HG02938 (cell line): Measurements from ENCODE around the gene KLHL41.
A peak's percentile ranks its signal among the peaks of the same experiment; 100 is the strongest.
"Not testable (repeated sequence)": the region's sequence is repeated elsewhere in the genome, so short reads cannot be mapped to it uniquely, and the experiment has no call there.

Experiments used
- ATAC-seq: cut with Tn5 transposase; IDR thresholded peaks from one replicate; pipeline ENCODE4 v1.9.1; 2021; ENCODE audit warnings: mild to moderate bottlenecking, moderate library complexity; ENCODE audit not compliant: unreplicated experiment

KLHL41 gene

DNA sequence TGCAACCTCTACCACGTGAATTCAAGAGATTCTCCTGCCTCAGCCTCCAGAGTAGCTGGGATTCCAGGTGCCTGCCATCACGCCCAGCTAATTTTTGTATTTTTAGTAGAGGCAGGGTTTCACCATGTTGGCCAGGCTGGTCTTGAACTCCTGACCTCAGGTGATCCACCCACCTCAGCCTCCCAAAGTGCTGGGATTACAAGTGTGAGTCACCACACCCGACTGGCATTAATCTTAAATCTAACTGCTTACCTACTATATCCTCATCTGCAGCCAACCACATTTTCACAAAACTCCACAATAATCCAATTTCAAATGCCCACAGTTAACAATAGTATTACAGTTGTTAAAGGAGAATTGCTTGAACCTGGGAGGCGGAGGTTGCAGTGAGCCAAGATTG lies 61.2 kb downstream of the KLHL41 start:
- ATAC-seq, result not testable (repeated sequence)

GRCh38 chr2:169571571-169571970 lies 62.1 kb downstream of the KLHL41 start:
- ATAC-seq, result no peak

- no peak for ATAC-seq
Measured at GRCh38 chr2:169572189-169572588, 62.7 kb downstream of the KLHL41 start.

DNA sequence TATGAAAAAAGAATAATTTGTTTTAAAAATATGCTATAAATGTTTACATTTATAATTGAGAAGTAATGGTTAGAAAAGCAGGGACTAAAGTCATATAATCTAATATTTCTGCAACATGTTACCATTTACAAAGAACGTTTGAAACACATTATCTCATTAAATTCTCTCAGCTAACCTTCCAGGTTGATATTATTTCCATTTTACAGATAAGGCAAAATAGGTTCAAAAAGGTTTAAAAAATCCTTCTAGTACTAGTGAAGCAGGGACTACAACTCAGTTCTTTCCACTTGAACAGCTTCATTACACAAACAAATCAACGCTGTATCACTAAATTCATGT lies 63.3 kb downstream of the KLHL41 start:
- ATAC-seq, result no peak

DNA sequence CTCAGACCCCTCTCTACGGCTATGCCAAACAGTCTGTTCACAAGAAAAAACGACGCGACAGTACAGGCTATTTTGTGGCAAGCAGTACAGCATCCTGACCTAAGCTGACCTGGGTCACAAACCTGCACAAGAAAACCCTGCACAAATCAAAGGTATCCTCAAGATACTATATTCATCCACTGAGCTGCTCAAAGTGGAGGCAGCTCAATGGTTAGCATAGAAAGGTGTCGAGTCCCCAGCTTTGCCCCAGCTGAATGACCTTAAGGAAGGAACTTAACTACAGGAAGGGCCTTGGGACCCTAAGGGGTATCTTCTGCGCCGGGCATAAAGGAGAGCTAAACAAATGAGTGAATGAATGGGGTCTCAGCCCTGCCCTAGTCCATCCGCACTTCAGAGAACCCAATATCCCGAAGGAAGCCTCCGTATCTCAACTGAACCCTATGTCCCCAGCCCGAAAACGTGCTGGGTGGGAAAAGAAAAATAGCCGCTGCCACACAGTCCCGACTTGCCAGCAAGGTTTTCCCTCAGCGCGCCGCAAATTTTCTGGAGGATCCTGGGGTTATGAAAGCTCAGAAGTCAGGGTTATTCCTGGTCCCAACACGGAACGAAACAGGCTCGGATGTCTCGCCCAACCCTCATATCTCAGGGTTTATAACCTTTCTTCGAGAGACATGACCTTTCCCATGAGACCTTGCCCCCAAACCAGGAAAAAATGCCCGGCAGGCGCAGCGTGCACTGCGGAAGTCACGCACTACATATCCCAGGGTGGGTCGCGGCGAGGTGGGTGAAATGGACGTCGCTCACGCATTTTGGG lies 63.9 kb downstream of the KLHL41 start, which contains the start of gene FASTKD1:
Gene FASTKD1, minus strand, starts transcription at position 706 of the 814 bp plus-strand sequence. CDS start 1,836 bp downstream, outside the sequence.
- ATAC-seq, result peak; percentile 99

DNA sequence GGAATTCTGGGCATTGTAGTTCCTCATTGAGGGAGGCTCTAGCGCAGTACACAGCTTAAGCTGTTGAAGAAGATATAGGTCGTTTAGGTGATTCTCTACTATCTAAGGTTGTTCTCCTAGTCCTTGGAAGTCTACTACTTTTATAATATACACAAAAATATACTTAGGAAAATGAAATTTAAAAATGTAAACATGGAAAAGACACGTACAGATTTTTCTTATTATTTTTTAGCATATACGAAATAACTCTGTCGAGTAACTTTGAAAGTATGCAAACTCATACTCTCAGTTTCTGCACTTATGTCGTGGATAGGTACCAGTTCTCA lies 64.4 kb downstream of the KLHL41 start:
- no peak for ATAC-seq

DNA sequence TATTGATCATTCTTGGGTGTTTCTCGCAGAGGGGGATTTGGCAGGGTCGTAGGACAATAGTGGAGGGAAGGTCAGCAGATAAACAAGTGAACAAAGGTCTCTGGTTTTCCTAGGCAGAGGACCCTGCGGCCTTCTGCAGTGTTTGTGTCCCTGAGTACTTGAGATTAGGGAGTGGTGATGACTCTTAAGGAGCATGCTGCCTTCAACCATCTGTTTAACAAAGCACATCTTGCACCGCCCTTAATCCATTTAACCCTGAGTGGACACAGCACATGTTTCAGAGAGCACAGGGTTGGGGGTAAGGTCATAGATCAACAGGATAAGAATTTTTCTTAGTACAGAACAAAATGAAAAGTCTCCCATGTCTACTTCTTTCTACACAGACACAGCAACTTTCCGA lies 65.0 kb downstream of the KLHL41 start:
- not testable (repeated sequence) for ATAC-seq

GRCh38 chr2:169575264-169575663 lies 65.8 kb downstream of the KLHL41 start:
- ATAC-seq, result not testable (repeated sequence)
